ENCODE data around the gene TAAR8.

The TAAR8 gene

GRCh38 chr6:132512342-132512637 is 40.2 kb upstream of the TAAR8 start:
- TF ChIP-seq CTCF (conservative IDR thresholded peaks at IDR 0.05) = no peak
- peak overlapping the region; percentile 71 for H3K27ac ChIP-seq

DNA sequence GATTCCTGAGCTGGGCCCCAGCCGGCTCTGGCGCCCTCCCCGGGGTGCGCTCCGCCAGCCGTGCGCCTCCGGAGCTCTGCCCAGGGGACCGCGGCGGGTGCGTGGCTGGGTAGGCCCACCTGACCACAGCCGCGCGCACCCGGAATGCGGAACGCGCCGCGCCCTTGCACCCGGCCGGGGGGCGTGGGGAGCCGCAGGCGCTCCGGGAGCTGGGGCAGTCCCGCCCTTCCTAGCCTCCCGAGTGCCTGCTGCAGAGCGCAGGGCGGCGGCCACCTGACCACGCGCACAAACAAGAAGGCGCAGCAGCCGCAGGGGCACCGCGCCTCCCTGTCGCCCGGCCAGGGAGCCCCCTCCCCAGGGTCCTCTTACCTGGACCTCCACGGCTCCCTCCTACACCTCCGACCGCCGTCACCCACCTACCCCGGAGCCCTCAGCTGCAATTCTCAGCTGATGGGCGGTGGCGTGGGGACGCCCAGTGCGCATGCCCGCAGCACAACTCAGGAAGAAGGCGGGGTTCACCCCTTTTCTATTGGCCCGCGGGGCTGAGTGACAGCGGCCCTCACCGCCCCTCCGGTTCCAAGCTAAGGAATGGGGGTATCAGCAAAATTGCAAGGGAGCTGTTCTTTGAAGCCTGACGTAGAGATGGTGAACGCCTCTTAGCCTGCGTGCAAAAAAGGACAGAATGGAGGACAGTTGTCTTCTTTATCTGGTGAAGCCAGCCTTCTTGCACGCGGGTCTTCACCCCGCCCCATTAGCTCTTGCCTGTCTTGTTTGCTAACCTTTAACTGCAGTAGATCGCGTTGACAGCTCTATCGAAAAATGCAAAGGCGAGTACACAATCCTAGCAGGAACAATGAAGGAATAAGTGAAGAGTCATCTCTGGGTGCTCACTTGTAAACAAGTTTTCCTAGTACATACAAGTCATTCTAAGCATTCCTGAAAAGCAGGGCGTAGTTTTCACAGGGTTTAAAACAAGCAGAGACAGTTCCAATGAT is 39.5 kb upstream of the TAAR8 start, which contains the start of gene STX7:
STX7 (minus strand) TSS at position 479 of the 995 bp plus-strand sequence. CDS start 9,586 bp downstream, outside the sequence.
- TF ChIP-seq CTCF (conservative IDR thresholded peaks at IDR 0.05) = no peak
- peak within 1 kb of the TSS; percentile 71 for H3K27ac ChIP-seq

DNA sequence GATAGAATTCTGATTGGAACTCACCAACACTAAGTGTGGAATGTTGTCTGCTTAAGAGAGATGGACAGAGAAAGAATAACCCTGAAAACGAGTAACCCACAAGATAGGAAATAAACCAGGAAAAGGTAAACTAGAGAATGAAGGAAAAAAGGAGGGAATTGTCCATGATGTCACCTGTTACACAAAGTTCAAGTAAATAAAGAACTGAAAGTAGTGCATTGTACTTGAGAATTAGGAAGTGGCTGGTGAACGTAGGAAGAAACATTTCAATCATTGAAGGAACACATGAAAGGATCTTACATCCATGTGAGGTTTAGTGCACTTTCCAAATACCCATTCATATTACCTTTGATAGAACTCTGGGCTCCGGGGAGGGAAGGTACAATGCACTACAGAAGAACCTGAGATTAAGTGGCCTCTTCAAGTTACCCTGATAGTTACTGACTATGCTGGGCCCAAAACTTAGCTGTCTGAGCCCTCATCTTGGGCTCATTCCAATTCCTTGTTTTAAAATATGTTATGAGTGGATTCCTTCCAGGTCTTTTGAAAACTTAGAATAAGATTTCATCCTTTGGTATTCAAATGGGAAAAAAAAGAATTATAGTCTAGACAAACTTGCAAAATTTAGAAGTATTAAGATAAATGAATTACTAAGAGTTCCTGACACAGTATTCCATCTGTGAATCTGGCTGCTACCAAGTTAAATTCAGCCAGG is 38.5 kb upstream of the TAAR8 start:
- TF ChIP-seq CTCF (conservative IDR thresholded peaks at IDR 0.05) = no peak
- peak overlapping the region; percentile 71; the same call in 1 of the 2 replicates for H3K27ac ChIP-seq

DNA sequence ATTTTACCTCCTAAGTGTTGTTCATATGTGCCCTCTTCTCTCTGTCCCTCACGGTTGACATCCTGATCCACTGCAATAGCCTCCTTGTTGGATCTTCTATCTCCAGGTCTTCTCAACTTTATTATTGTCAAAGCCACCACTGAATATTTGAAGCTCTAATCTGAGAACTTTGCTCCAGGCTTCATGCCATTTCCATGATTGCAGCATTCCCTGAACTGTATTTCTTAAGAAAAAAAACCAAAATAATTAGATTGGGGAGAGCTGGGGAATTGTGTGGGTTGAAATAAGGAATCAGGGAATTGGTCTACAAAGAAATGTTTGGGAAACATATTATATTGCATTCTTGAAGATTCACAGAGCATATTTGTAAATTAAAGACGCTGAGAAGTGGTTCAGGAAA is 37.1 kb upstream of the TAAR8 start:
- TF ChIP-seq CTCF (conservative IDR thresholded peaks at IDR 0.05) = no peak
- no peak overlapping the region for H3K27ac ChIP-seq

- no peak for TF ChIP-seq CTCF (conservative IDR thresholded peaks at IDR 0.05)
- no peak overlapping the region for H3K27ac ChIP-seq
These were observed 31.5 kb upstream of the TAAR8 start for GRCh38 chr6:132520953-132521352.

GRCh38 chr6:132524646-132525045 is 27.8 kb upstream of the TAAR8 start:
- TF ChIP-seq CTCF (conservative IDR thresholded peaks at IDR 0.05) = no peak
- H3K27ac ChIP-seq = no peak overlapping the region

GRCh38 chr6:132525866-132526265 is 26.6 kb upstream of the TAAR8 start:
- no peak for TF ChIP-seq CTCF (conservative IDR thresholded peaks at IDR 0.05)
- H3K27ac ChIP-seq = no peak overlapping the region
